Esophagus squamous epithelium (tissue), 4 donors: ENCODE data around the gene CNTNAP2.

Source experiments
- CTCF ChIP-seq, 6 experiments: fragments of 450-650 bp in 4 of 6; fragments of 200-600 bp in 2 of 6; sonication (generic) in 2 of 6; IDR thresholded peaks; one replicate each; pipeline ENCODE4 v1.5.1; 2016 to 2019; ENCODE audit warnings: antibody characterized with exemption in 6 of 6, mild to moderate bottlenecking in 4 of 6, moderate library complexity in 4 of 6
- POLR2A ChIP-seq, 4 donors: fragments of 450-650 bp; IDR thresholded peaks; one replicate each; pipeline ENCODE4 v1.6.1; 2017; ENCODE audit warnings: antibody characterized with exemption in 4 of 4, mild to moderate bottlenecking in 4 of 4, moderate library complexity in 3 of 4

GRCh38 chr7:147885869-147886268, 1769.3 kb downstream of the CNTNAP2 start:
- TF ChIP-seq CTCF (IDR thresholded peaks at IDR 0.05) (no peak), POLR2A (IDR thresholded peaks at IDR 0.05) (no peak)
